ENCODE measurements around the gene KLHL36.

The KLHL36 gene

DNA sequence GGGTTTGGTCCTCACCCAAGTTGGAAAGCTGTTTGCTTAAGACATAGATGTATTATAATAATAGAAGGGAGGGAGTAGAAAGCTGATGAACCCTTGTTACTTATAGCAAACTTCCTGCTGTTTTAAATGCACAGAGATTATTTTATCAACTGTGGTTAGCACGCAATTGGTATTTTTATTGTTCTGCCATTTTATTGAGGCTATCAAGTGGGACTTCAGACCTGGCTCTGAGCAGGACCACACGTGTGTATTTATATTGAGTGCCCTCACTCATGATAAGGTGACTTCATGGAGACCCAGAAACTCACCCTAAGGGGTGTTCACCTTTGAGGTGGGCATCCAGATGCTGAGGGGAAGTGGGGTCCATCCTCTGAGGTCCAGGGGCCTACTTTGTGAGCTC lies 17.0 kb downstream of the KLHL36 start:
- Histone ChIP-seq H3K14ac (ENCODE audit: low read length) (no peak overlapping the region), H3K4me3 (ENCODE audit: low read length in 2 of 2) (no peak overlapping the region), H3K27me3 (ENCODE audit: control insufficient read depth in 3 of 3, insufficient read depth in 3 of 3, low read depth in 1 of 3, low read length in 3 of 3) (no peaks in the 10 kb centered on the region), H3K9ac (ENCODE audit: low read depth, low read length, poor library complexity) (peak overlapping the region; percentile 12), H2AK5ac (ENCODE audit: low read depth, low read length) (peak overlapping the region; percentile 14), H4K8ac (ENCODE audit: low read depth, low read length) (no peak overlapping the region), H4K91ac (ENCODE audit: low read depth, low read length, poor library complexity) (no peak overlapping the region), H3K36me3 (replicated peaks in 1 of 2; ENCODE audit: control insufficient read depth in 2 of 2, insufficient read depth in 2 of 2, low read length in 2 of 2) (peaks cover 5 to 53% of the 10 kb centered on the region in 2 donors), H3K27ac (replicated peaks; ENCODE audit: low read length) (no peak overlapping the region), H3K23ac (ENCODE audit: low read depth, low read length, poor library complexity) (no peak overlapping the region), H2BK5ac (ENCODE audit: low read length) (no peak overlapping the region), H2BK12ac (ENCODE audit: low read length) (no peak overlapping the region), H2BK120ac (ENCODE audit: low read depth, low read length) (no peak overlapping the region), H3K9me3 (replicated peaks in 1 of 2; ENCODE audit: control insufficient read depth in 2 of 2, insufficient read depth in 1 of 2, low read depth in 1 of 2, low read length in 2 of 2) (no peaks in the 10 kb centered on the region), H3K4me1 (ENCODE audit: control insufficient read depth in 2 of 2, insufficient read depth in 1 of 2, low read depth in 1 of 2, low read length in 2 of 2) (no peaks in the 10 kb centered on the region), H2AFZ (ENCODE audit: low read length) (no peak overlapping the region), H2BK15ac (ENCODE audit: low read length) (no peak overlapping the region), H3K18ac (ENCODE audit: low read length) (no peak overlapping the region), H3K4ac (ENCODE audit: low read length) (no peak overlapping the region), H3K79me1 (ENCODE audit: low read depth, low read length) (no peaks in the 10 kb centered on the region), H3K4me2 (ENCODE audit: insufficient read depth, low read length, poor library complexity, severe bottlenecking) (no peak overlapping the region)
- no peak for DNase-seq (ENCODE audit: low spot score)
- WGBS, 2 donors (ENCODE audit: extremely low coverage in 2 of 2, insufficient read length in 2 of 2, insufficient replicate concordance in 1 of 2), result no CpG with 5 or more reads among the region's 2 CpGs

DNA sequence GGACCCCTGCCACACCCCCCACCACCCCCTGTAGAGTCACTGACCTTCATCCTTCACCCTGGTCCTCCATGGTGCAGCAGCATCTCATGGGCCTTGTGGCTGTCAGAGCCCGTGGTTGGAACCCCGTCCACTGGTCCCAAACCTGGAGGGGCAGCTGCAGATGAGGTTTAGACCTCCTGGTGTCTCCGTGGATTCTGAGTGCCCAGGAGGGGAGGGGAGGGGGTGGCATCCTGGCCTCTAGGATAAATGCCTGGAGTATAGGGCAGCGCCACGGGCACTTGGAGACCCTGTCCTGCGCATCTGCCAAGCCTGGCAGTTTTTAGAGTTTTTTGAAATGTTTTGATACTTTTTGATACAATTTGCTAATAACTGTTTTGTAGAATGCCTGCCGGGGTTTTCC lies 17.5 kb downstream of the KLHL36 start:
- H3K79me1 ChIP-seq (ENCODE audit: low read depth, low read length), result no peaks in the 10 kb centered on the region
- no peak overlapping the region for H2AFZ ChIP-seq (ENCODE audit: low read length)
- H2BK120ac ChIP-seq (ENCODE audit: low read depth, low read length), result no peak overlapping the region
- no peaks in the 10 kb centered on the region for H3K9me3 ChIP-seq (replicated peaks in 1 of 2; ENCODE audit: control insufficient read depth in 2 of 2, insufficient read depth in 1 of 2, low read depth in 1 of 2, low read length in 2 of 2)
- H2BK5ac ChIP-seq (ENCODE audit: low read length), result no peak overlapping the region
- H3K4me2 ChIP-seq (ENCODE audit: insufficient read depth, low read length, poor library complexity, severe bottlenecking), result no peak overlapping the region
- no peak overlapping the region for H3K18ac ChIP-seq (ENCODE audit: low read length)
- H4K8ac ChIP-seq (ENCODE audit: low read depth, low read length), result no peak overlapping the region
- H3K4me3 ChIP-seq (ENCODE audit: low read length in 2 of 2), result no peak overlapping the region
- H3K14ac ChIP-seq (ENCODE audit: low read length), result no peak overlapping the region
- no peaks in the 10 kb centered on the region for H3K27me3 ChIP-seq (ENCODE audit: control insufficient read depth in 3 of 3, insufficient read depth in 3 of 3, low read depth in 1 of 3, low read length in 3 of 3)
- peak overlapping the region; percentile 14 for H2AK5ac ChIP-seq (ENCODE audit: low read depth, low read length)
- H2BK12ac ChIP-seq (ENCODE audit: low read length), result no peak overlapping the region
- peaks cover 4 to 48% of the 10 kb centered on the region in 2 donors for H3K36me3 ChIP-seq (replicated peaks in 1 of 2; ENCODE audit: control insufficient read depth in 2 of 2, insufficient read depth in 2 of 2, low read length in 2 of 2)
- no peak overlapping the region for H4K91ac ChIP-seq (ENCODE audit: low read depth, low read length, poor library complexity)
- H3K4me1 ChIP-seq (ENCODE audit: control insufficient read depth in 2 of 2, insufficient read depth in 1 of 2, low read depth in 1 of 2, low read length in 2 of 2), result no peaks in the 10 kb centered on the region
- peak overlapping the region; percentile 12 for H3K9ac ChIP-seq (ENCODE audit: low read depth, low read length, poor library complexity)
- H3K27ac ChIP-seq (replicated peaks; ENCODE audit: low read length), result no peak overlapping the region
- no peak overlapping the region for H3K4ac ChIP-seq (ENCODE audit: low read length)
- no peak for DNase-seq (ENCODE audit: low spot score)
- H2BK15ac ChIP-seq (ENCODE audit: low read length), result no peak overlapping the region
- WGBS, 2 donors (ENCODE audit: extremely low coverage in 2 of 2, insufficient read length in 2 of 2, insufficient replicate concordance in 1 of 2), result no CpG with 5 or more reads among the region's 7 CpGs
- no peak overlapping the region for H3K23ac ChIP-seq (ENCODE audit: low read depth, low read length, poor library complexity)

DNA sequence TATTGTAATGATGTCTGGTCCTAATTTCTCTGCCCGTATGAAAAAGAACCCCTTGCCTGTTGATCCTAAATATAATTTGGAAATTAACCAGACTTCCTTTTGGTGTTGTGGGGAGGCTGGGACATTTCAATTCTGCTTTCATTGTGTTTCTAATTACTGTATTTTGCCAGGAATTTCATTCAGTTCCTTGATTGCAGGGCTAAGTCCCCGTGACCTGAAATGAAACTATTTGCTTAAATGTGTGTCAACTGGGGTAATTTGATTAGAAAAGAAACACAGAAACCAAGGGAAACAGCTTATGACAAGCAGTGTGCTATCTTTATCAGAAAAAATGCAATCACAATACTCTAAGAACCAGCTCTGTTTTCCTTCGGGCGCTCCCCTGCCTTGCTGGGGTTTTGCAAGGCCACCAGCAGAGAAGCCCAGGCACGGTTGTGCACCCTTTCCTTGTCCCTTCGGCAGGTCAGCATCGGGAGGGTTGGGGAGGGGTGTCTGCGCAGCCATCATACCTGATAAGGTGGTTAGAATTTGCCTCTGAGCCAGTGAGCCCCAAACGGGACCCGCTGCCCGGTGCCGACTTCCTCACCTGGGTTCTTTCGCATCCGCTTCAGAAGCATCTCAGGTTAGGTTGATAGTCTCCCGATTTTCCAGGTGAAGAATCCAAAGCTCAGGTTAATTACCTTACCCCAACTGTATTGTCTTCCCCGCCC lies 19.4 kb downstream of the KLHL36 start:
- WGBS, 2 donors (ENCODE audit: extremely low coverage in 2 of 2, insufficient read length in 2 of 2, insufficient replicate concordance in 1 of 2), result no CpG with 5 or more reads among the region's 16 CpGs
- Histone ChIP-seq H3K27ac (replicated peaks; ENCODE audit: low read length) (no peak overlapping the region), H4K91ac (ENCODE audit: low read depth, low read length, poor library complexity) (no peak overlapping the region), H3K4me3 (ENCODE audit: low read length in 2 of 2) (no peak overlapping the region), H3K27me3 (ENCODE audit: control insufficient read depth in 3 of 3, insufficient read depth in 3 of 3, low read depth in 1 of 3, low read length in 3 of 3) (no peaks in the 10 kb centered on the region), H2BK15ac (ENCODE audit: low read length) (no peak overlapping the region), H3K14ac (ENCODE audit: low read length) (no peak overlapping the region), H2BK12ac (ENCODE audit: low read length) (no peak overlapping the region), H3K9ac (ENCODE audit: low read depth, low read length, poor library complexity) (no peak overlapping the region), H2AK5ac (ENCODE audit: low read depth, low read length) (no peak overlapping the region), H3K4ac (ENCODE audit: low read length) (no peak overlapping the region), H4K8ac (ENCODE audit: low read depth, low read length) (no peak overlapping the region), H3K23ac (ENCODE audit: low read depth, low read length, poor library complexity) (no peak overlapping the region), H3K9me3 (replicated peaks in 1 of 2; ENCODE audit: control insufficient read depth in 2 of 2, insufficient read depth in 1 of 2, low read depth in 1 of 2, low read length in 2 of 2) (no peaks in the 10 kb centered on the region), H3K79me1 (ENCODE audit: low read depth, low read length) (no peaks in the 10 kb centered on the region), H3K36me3 (replicated peaks in 1 of 2; ENCODE audit: control insufficient read depth in 2 of 2, insufficient read depth in 2 of 2, low read length in 2 of 2) (peaks cover 0 to 29% of the 10 kb centered on the region in 2 donors), H2BK120ac (ENCODE audit: low read depth, low read length) (no peak overlapping the region), H2BK5ac (ENCODE audit: low read length) (no peak overlapping the region), H3K4me2 (ENCODE audit: insufficient read depth, low read length, poor library complexity, severe bottlenecking) (no peak overlapping the region), H3K18ac (ENCODE audit: low read length) (no peak overlapping the region), H3K4me1 (ENCODE audit: control insufficient read depth in 2 of 2, insufficient read depth in 1 of 2, low read depth in 1 of 2, low read length in 2 of 2) (no peaks in the 10 kb centered on the region), H2AFZ (ENCODE audit: low read length) (no peak overlapping the region)
- DNase-seq (ENCODE audit: low spot score), result no peak

- H3K18ac ChIP-seq (ENCODE audit: low read length), result peak overlapping the region; percentile 44
- no peak for DNase-seq (ENCODE audit: low spot score)
- peak overlapping the region; percentile 46 for H2BK15ac ChIP-seq (ENCODE audit: low read length)
- no CpG with 5 or more reads among the region's 12 CpGs for WGBS, 2 donors (ENCODE audit: extremely low coverage in 2 of 2, insufficient read length in 2 of 2, insufficient replicate concordance in 1 of 2)
- H4K91ac ChIP-seq (ENCODE audit: low read depth, low read length, poor library complexity), result no peak overlapping the region
- no peak overlapping the region for H2AFZ ChIP-seq (ENCODE audit: low read length)
- H4K8ac ChIP-seq (ENCODE audit: low read depth, low read length), result no peak overlapping the region
- no peaks in the 10 kb centered on the region for H3K27me3 ChIP-seq (ENCODE audit: control insufficient read depth in 3 of 3, insufficient read depth in 3 of 3, low read depth in 1 of 3, low read length in 3 of 3)
- H3K4me1 ChIP-seq (ENCODE audit: control insufficient read depth in 2 of 2, insufficient read depth in 1 of 2, low read depth in 1 of 2, low read length in 2 of 2), result no peaks in the 10 kb centered on the region
- H3K9me3 ChIP-seq (replicated peaks in 1 of 2; ENCODE audit: control insufficient read depth in 2 of 2, insufficient read depth in 1 of 2, low read depth in 1 of 2, low read length in 2 of 2), result no peaks in the 10 kb centered on the region
- no peak overlapping the region for H3K4me2 ChIP-seq (ENCODE audit: insufficient read depth, low read length, poor library complexity, severe bottlenecking)
- no peak overlapping the region for H2BK120ac ChIP-seq (ENCODE audit: low read depth, low read length)
- H3K4me3 ChIP-seq (ENCODE audit: low read length in 2 of 2), result peak overlapping the region in 1 of 2 donors; percentile 16
- peak overlapping the region; percentile 68 for H3K9ac ChIP-seq (ENCODE audit: low read depth, low read length, poor library complexity)
- H2AK5ac ChIP-seq (ENCODE audit: low read depth, low read length), result peak overlapping the region; percentile 91
- H3K79me1 ChIP-seq (ENCODE audit: low read depth, low read length), result no peaks in the 10 kb centered on the region
- H3K23ac ChIP-seq (ENCODE audit: low read depth, low read length, poor library complexity), result peak overlapping the region; percentile 25
- H3K14ac ChIP-seq (ENCODE audit: low read length), result peak overlapping the region; percentile 67
- H2BK12ac ChIP-seq (ENCODE audit: low read length), result no peak overlapping the region
- H3K27ac ChIP-seq (replicated peaks; ENCODE audit: low read length), result no peak overlapping the region
- peaks cover 0 to 10% of the 10 kb centered on the region in 2 donors for H3K36me3 ChIP-seq (replicated peaks in 1 of 2; ENCODE audit: control insufficient read depth in 2 of 2, insufficient read depth in 2 of 2, low read length in 2 of 2)
- peak overlapping the region; percentile 31 for H3K4ac ChIP-seq (ENCODE audit: low read length)
- no peak overlapping the region for H2BK5ac ChIP-seq (ENCODE audit: low read length)
These were observed 21.8 kb downstream of the KLHL36 start for GRCh38 chr16:84670063-84670462.
